Renal cortical epithelial cell (primary cell): Measurements from ENCODE around the gene ZNF221. TPM values are rescaled to one million over a fixed set of nuclear protein-coding genes. Genes with fewer than 3 reads are reported as not detected.
"Not testable (repeated sequence)": the region's sequence is repeated elsewhere in the genome, so short reads cannot be mapped to it uniquely, and the experiment has no call there.

Source experiments
- DNase-seq: peaks from one replicate; pipeline ENCODE4 v3.0.0-alpha.2; 2011; ENCODE audit warnings: low read depth
- total RNA-seq: library from RNA; depleted of rRNA; stranded (reverse); fragments of >200 nt; gene quantifications from 2 replicates; pipeline ENCODE4 v1.2.3, GENCODE V29; 2014

ZNF221 gene
- total RNA-seq = 4.0 and 13.7 TPM in 2 replicates

- DNase-seq = peak; percentile 99
Measured at GRCh38 chr19:43950834-43951645, at the start of gene ZNF221. Gene ZNF221, plus strand, starts transcription at chr19:43951228. Its CDS starts 11,499 bp downstream, at chr19:43962727.

GRCh38 chr19:43901395-43902390 lies 49.3 kb upstream of the ZNF221 start:
- peak; percentile 76 for DNase-seq

GRCh38 chr19:43902399-43902798 lies 48.6 kb upstream of the ZNF221 start:
- no peak for DNase-seq

- DNase-seq = no peak
Measured at GRCh38 chr19:43905897-43906296, 45.1 kb upstream of the ZNF221 start.

GRCh38 chr19:43906774-43907173 lies 44.3 kb upstream of the ZNF221 start:
- no peak for DNase-seq

GRCh38 chr19:43908659-43909058 lies 42.4 kb upstream of the ZNF221 start:
- DNase-seq = no peak

GRCh38 chr19:43910884-43911283 lies 40.1 kb upstream of the ZNF221 start:
- DNase-seq = no peak

GRCh38 chr19:43913383-43913782 lies 37.6 kb upstream of the ZNF221 start:
- DNase-seq = no peak

GRCh38 chr19:43914051-43914450 lies 37.0 kb upstream of the ZNF221 start:
- no peak for DNase-seq

GRCh38 chr19:43923875-43924274 lies 27.2 kb upstream of the ZNF221 start:
- DNase-seq = no peak

GRCh38 chr19:43928820-43929219 lies 22.2 kb upstream of the ZNF221 start:
- DNase-seq = no peak

GRCh38 chr19:43934055-43934984 lies 16.7 kb upstream of the ZNF221 start:
- DNase-seq = peak; percentile 13

GRCh38 chr19:43934985-43935708 lies 15.9 kb upstream of the ZNF221 start, which contains the start of gene ZNF45:
Gene ZNF45, minus strand, starts transcription at chr19:43935282. Its CDS starts 13,097 bp downstream, at chr19:43922185.
- DNase-seq = peak; percentile 82

- DNase-seq = no peak
Measured at GRCh38 chr19:43936188-43936587, 14.8 kb upstream of the ZNF221 start.

- no peak for DNase-seq
Measured at GRCh38 chr19:43939557-43940260, 11.3 kb upstream of the ZNF221 start.

GRCh38 chr19:43940719-43941118 lies 10.3 kb upstream of the ZNF221 start:
- DNase-seq = no peak

- DNase-seq = no peak
Measured at GRCh38 chr19:43941209-43941608, 9.8 kb upstream of the ZNF221 start.

- not testable (repeated sequence) for DNase-seq
Measured at GRCh38 chr19:43947412-43947811, 3.6 kb upstream of the ZNF221 start.

- DNase-seq = not testable (repeated sequence)
Measured at GRCh38 chr19:43949803-43950202, 1.2 kb upstream of the ZNF221 start.

- DNase-seq = no peak
Measured at GRCh38 chr19:43956827-43957226, 5.8 kb downstream of the ZNF221 start.
